ENCODE measurements around the gene ATP11C. TPM values are rescaled to one million over a fixed set of nuclear protein-coding genes. Genes with fewer than 3 reads are reported as not detected.
"Not testable (repeated sequence)": the region's sequence is repeated elsewhere in the genome, so short reads cannot be mapped to it uniquely, and the experiment has no call there.

Gene ATP11C
- total RNA-seq, 1 experiment from 2014 or later: 19.0 TPM

- H3K9me3 Mint-ChIP-seq (ENCODE audit: unreplicated experiment): peaks cover 5% of the 10 kb centered on the region
- POLR2A ChIA-PET: no interaction called here
- H3K4me1 Mint-ChIP-seq (ENCODE audit: insufficient read depth, unreplicated experiment): no peaks in the 10 kb centered on the region
These were observed 81.9 kb downstream of the ATP11C start for GRCh38 chrX:139850968-139851367.

GRCh38 chrX:139844884-139845283 is 88.0 kb downstream of the ATP11C start:
- CTCF ChIA-PET: no interaction called here
- POLR2A ChIA-PET: interaction anchor here (0.6 kb wide), 1 partner anchor 1516 kb away, joined by 3 read pairs; no protein-coding TSS in a partner anchor
- DNase-seq (ENCODE audit: unreplicated experiment): no peak
- Mint-ChIP-seq H3K4me1 (ENCODE audit: insufficient read depth, unreplicated experiment) (peaks cover 7% of the 10 kb centered on the region), H3K4me3 (ENCODE audit: unreplicated experiment) (no peak overlapping the region), H3K27me3 (ENCODE audit: insufficient read depth, unreplicated experiment) (no peaks in the 10 kb centered on the region), H3K9me3 (ENCODE audit: unreplicated experiment) (peaks cover 1% of the 10 kb centered on the region), H3K36me3 (ENCODE audit: insufficient read depth, unreplicated experiment) (peaks cover 5% of the 10 kb centered on the region), H3K27ac (ENCODE audit: low read depth, unreplicated experiment) (no peak overlapping the region)
- BruUV-seq (replicated peaks): no TSS peak
- TF ChIP-seq, protein P1, sequence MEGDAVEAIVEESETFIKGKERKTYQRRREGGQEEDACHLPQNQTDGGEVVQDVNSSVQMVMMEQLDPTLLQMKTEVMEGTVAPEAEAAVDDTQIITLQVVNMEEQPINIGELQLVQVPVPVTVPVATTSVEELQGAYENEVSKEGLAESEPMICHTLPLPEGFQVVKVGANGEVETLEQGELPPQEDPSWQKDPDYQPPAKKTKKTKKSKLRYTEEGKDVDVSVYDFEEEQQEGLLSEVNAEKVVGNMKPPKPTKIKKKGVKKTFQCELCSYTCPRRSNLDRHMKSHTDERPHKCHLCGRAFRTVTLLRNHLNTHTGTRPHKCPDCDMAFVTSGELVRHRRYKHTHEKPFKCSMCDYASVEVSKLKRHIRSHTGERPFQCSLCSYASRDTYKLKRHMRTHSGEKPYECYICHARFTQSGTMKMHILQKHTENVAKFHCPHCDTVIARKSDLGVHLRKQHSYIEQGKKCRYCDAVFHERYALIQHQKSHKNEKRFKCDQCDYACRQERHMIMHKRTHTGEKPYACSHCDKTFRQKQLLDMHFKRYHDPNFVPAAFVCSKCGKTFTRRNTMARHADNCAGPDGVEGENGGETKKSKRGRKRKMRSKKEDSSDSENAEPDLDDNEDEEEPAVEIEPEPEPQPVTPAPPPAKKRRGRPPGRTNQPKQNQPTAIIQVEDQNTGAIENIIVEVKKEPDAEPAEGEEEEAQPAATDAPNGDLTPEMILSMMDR (IDR thresholded peaks at IDR 0.05; ENCODE audit: unreplicated experiment): no peak
- intact Hi-C loops (cut with micrococcal nuclease): no loop called here

More at GRCh38 chrX:139850968-139851367, 81.9 kb downstream of the ATP11C start:
- TF ChIP-seq, protein P1 (IDR thresholded peaks at IDR 0.05; ENCODE audit: unreplicated experiment): no peak
- Mint-ChIP-seq H3K27me3 (ENCODE audit: insufficient read depth, unreplicated experiment) (no peaks in the 10 kb centered on the region), H3K36me3 (ENCODE audit: insufficient read depth, unreplicated experiment) (peaks cover 5% of the 10 kb centered on the region), H3K27ac (ENCODE audit: low read depth, unreplicated experiment) (no peak overlapping the region), H3K4me3 (ENCODE audit: unreplicated experiment) (no peak overlapping the region)
- intact Hi-C loops (cut with micrococcal nuclease): no loop called here
- no peak for DNase-seq (ENCODE audit: unreplicated experiment)
- no TSS peak for BruUV-seq (replicated peaks)
- CTCF ChIA-PET: no interaction called here

GRCh38 chrX:139844163-139844562 is 88.7 kb downstream of the ATP11C start:
- CTCF ChIA-PET: no interaction called here
- Mint-ChIP-seq H3K9me3 (ENCODE audit: unreplicated experiment) (peaks cover 9% of the 10 kb centered on the region), H3K36me3 (ENCODE audit: insufficient read depth, unreplicated experiment) (peaks cover 5% of the 10 kb centered on the region), H3K27ac (ENCODE audit: low read depth, unreplicated experiment) (no peak overlapping the region), H3K4me1 (ENCODE audit: insufficient read depth, unreplicated experiment) (peaks cover 7% of the 10 kb centered on the region), H3K27me3 (ENCODE audit: insufficient read depth, unreplicated experiment) (no peaks in the 10 kb centered on the region), H3K4me3 (ENCODE audit: unreplicated experiment) (no peak overlapping the region)
- no peak for DNase-seq (ENCODE audit: unreplicated experiment)
- TF ChIP-seq, protein P1 (IDR thresholded peaks at IDR 0.05; ENCODE audit: unreplicated experiment): no peak
- BruUV-seq (replicated peaks): no TSS peak
- POLR2A ChIA-PET: interaction anchor here (0.6 kb wide), 1 partner anchor 22 kb away, joined by 5 read pairs; no protein-coding TSS in a partner anchor
- intact Hi-C loops (cut with micrococcal nuclease): no loop called here

GRCh38 chrX:139842326-139843185 is 90.3 kb downstream of the ATP11C start:
- Mint-ChIP-seq H3K27me3 (ENCODE audit: insufficient read depth, unreplicated experiment) (no peaks in the 10 kb centered on the region), H3K27ac (ENCODE audit: low read depth, unreplicated experiment) (no peak overlapping the region), H3K4me1 (ENCODE audit: insufficient read depth, unreplicated experiment) (peaks cover 7% of the 10 kb centered on the region), H3K4me3 (ENCODE audit: unreplicated experiment) (no peak overlapping the region), H3K36me3 (ENCODE audit: insufficient read depth, unreplicated experiment) (peaks cover 5% of the 10 kb centered on the region), H3K9me3 (ENCODE audit: unreplicated experiment) (peaks cover 14% of the 10 kb centered on the region)
- TF ChIP-seq, protein P1 (IDR thresholded peaks at IDR 0.05; ENCODE audit: unreplicated experiment): no peak
- ChIA-PET CTCF (no interaction called here), POLR2A (interaction anchor here (1.1 kb wide), 1 partner anchor 28 kb away, joined by 3 read pairs; no protein-coding TSS in a partner anchor)
- intact Hi-C loops (cut with micrococcal nuclease): no loop called here
- no peak for DNase-seq (ENCODE audit: unreplicated experiment)
- BruUV-seq (replicated peaks): no TSS peak

DNA sequence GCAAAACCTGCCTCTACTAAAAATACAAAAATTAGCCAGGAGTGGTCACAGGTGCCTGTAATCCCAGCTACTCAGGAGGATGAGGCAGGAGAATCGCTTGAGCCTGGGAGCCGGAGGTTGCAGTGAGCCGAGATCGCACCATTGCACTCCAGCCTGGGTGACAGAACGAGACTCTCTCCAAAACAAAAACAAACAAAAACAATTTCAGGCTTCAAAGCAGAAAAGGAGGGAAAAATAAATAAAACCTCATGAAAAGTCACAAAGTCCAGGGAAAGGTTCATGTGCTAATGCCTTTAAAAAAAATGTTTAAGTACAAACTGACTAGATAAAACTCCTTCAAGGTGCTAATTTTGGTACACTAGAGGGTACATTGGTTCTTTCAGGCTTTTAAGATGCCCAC is 96.5 kb downstream of the ATP11C start:
- H3K4me3 Mint-ChIP-seq (ENCODE audit: unreplicated experiment); intact Hi-C loops (cut with micrococcal nuclease); CTCF ChIA-PET; BruUV-seq (replicated peaks); DNase-seq (ENCODE audit: unreplicated experiment); POLR2A ChIA-PET; H3K36me3 Mint-ChIP-seq (ENCODE audit: insufficient read depth, unreplicated experiment); H3K27me3 Mint-ChIP-seq (ENCODE audit: insufficient read depth, unreplicated experiment); H3K4me1 Mint-ChIP-seq (ENCODE audit: insufficient read depth, unreplicated experiment); H3K27ac Mint-ChIP-seq (ENCODE audit: low read depth, unreplicated experiment): not testable (repeated sequence)
- H3K9me3 Mint-ChIP-seq (ENCODE audit: unreplicated experiment): peaks cover 14% of the 10 kb centered on the region

Data from MCF 10A (cell line).